Mononuclear cell (primary cell): ENCODE data around the gene U2AF1L4. TPM values are rescaled to one million over a fixed set of nuclear protein-coding genes. Genes with fewer than 3 reads are reported as not detected.
"Not testable (repeated sequence)": the region's sequence is repeated elsewhere in the genome, so short reads cannot be mapped to it uniquely, and the experiment has no call there.

ENCODE experiments used
- H3K27me3 ChIP-seq: 2 replicates; pipeline ENCODE4 v1.6.0; 2011; ENCODE audit warnings: low read length, control low read depth; ENCODE audit not compliant: insufficient read depth
- H3K4me1 ChIP-seq: 2 replicates; pipeline ENCODE4 v1.5.1; 2011; ENCODE audit warnings: mild to moderate bottlenecking, low read length, control low read depth; ENCODE audit not compliant: insufficient read depth
- H3K4me3 ChIP-seq: 2 replicates; pipeline ENCODE4 v1.5.1; 2011; ENCODE audit warnings: mild to moderate bottlenecking, low read length, moderate library complexity
- H3K9me3 ChIP-seq: 2 replicates; pipeline ENCODE4 v1.5.1; 2011; ENCODE audit warnings: low read depth, mild to moderate bottlenecking, control low read depth, low read length
- total RNA-seq: library from RNA; depleted of rRNA; stranded (reverse); fragments of >200 nt; gene quantifications from one replicate; pipeline ENCODE4 v1.2.3, GENCODE V29; 2012

Gene U2AF1L4
- total RNA-seq, 1 donor = 18.4 TPM

DNA sequence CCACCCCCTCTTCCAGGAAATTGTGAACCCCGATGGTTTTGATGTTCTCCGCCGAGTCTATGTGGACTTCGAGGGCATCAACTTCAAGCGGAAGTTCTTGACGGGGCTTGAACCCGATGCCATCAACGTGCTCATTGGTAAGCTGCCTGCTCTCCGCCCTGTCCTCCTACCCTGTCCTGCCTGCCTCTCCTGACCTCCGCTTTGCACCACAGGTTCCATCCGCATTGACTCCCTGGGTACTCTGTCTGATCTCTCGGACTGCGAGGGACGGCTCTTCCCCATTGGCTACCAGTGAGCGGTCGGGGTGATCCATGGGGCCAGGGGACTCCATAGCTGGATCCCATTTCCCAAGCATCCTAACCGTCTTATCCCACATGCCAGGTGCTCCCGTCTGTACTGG lies 14.9 kb downstream of the U2AF1L4 start:
- Histone ChIP-seq H3K4me1 (no peaks in the 10 kb centered on the region), H3K4me3 (no peak overlapping the region), H3K27me3 (no peaks in the 10 kb centered on the region), H3K9me3 (no peaks in the 10 kb centered on the region)

DNA sequence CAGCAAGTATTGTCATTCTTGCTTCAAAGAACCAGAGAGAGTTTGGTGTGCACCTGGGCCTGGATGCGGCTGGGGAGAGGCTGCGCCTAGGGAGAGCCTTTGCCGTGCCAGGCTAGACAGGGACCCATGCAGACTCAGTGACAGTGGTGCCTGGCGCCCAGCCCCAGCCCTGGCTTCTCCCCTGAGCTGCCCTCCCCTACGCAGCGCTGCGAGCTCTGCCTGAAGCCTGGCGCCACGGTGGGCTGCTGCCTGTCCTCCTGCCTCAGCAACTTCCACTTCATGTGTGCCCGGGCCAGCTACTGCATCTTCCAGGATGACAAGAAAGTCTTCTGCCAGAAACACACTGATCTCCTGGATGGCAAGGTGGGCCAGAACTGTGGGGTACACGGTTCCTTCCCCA lies 15.5 kb downstream of the U2AF1L4 start:
- no peaks in the 10 kb centered on the region for H3K27me3 ChIP-seq
- no peaks in the 10 kb centered on the region for H3K9me3 ChIP-seq
- no peaks in the 10 kb centered on the region for H3K4me1 ChIP-seq
- no peak overlapping the region for H3K4me3 ChIP-seq

DNA sequence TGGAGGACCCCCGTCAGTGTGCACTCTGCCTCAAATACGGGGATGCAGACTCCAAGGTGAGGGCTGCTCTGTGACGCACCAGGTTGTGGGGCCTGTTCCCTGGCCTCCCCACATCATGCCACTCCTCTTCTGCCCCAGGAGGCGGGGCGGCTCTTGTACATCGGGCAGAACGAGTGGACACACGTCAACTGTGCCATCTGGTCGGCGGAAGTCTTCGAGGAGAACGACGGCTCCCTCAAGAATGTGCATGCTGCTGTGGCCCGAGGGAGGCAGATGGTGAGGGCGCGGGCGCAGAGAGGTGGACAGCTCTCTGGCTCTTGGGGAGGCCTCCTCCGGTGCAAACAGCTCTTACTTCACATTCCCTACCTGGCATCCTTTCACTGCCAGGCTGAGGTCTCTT lies 16.2 kb downstream of the U2AF1L4 start:
- H3K4me1 ChIP-seq = no peaks in the 10 kb centered on the region
- no peaks in the 10 kb centered on the region for H3K27me3 ChIP-seq
- H3K9me3 ChIP-seq = no peaks in the 10 kb centered on the region
- no peak overlapping the region for H3K4me3 ChIP-seq

DNA sequence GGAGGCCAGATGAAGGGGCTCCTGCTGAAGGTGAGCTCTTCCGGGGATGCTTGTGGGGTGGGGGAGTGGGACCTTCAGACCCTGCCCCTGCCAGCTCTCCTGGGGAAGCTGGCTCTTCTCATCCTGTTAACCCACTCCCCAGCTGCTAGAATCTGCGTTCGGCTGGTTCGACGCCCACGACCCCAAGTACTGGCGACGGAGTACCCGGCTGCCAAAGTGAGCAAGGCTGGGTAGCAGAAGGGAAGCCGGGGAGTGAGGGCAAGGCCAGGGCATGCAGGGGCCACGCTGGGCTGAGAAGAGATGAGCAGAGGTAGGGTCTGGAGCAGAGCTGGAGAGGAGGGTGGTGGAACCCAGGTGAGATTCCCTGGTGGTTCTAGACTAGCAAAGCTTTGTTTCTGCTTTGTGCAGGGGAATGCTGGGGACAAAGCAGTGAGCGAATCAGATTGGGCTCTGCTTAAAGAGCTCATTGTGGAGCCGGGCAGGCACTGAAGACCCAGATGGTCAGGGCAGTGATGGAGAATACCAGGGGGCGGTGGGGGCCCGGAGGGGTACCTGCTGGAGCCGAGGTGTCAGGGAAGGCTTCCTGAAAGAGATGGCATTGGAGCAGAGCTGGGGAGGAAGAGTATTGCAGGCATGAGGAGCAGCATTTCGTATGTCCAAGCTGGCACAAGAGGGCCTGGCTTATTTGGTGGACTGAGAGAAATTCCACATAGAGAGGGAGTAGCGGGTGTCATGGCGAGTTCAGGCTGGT lies 17.1 kb downstream of the U2AF1L4 start:
- Histone ChIP-seq H3K27me3 (no peaks in the 10 kb centered on the region), H3K4me3 (no peak overlapping the region), H3K9me3 (no peaks in the 10 kb centered on the region), H3K4me1 (no peaks in the 10 kb centered on the region)

DNA sequence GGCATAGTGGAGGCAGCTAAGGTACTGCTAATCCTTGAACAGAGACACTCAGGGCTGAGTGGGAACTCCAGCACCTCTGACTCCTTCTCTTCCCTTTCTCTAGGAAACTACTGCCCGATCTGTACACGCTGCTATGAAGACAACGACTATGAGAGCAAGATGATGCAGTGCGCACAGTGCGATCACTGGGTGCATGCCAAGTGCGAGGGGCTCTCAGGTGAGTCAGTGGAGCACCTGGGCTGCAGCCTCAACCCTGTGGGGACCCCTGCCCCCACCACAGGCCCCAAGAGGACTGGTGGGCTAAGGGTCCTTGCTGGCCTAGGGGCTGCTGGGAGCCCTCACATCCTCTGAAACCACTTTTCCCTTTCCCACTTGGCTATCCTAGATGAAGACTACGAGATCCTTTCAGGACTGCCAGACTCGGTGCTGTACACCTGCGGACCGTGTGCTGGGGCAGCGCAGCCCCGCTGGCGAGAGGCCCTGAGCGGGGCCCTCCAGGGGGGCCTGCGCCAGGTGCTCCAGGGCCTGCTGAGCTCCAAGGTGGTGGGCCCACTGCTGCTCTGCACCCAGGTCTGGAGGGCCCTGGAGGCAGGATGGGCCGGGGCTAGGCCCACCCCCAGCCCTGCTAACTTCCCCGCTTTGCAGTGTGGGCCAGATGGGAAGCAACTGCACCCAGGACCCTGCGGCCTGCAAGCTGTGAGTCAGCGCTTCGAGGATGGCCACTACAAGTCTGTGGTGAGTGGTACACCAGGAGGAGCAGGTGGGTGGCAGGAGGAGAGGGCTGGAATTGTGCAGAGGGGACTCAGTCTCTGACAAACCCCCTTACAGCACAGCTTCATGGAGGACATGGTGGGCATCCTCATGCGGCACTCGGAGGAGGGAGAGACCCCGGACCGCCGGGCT lies 17.9 kb downstream of the U2AF1L4 start:
- Histone ChIP-seq H3K27me3 (no peaks in the 10 kb centered on the region), H3K9me3 (no peaks in the 10 kb centered on the region), H3K4me3 (no peak overlapping the region), H3K4me1 (no peaks in the 10 kb centered on the region)

DNA sequence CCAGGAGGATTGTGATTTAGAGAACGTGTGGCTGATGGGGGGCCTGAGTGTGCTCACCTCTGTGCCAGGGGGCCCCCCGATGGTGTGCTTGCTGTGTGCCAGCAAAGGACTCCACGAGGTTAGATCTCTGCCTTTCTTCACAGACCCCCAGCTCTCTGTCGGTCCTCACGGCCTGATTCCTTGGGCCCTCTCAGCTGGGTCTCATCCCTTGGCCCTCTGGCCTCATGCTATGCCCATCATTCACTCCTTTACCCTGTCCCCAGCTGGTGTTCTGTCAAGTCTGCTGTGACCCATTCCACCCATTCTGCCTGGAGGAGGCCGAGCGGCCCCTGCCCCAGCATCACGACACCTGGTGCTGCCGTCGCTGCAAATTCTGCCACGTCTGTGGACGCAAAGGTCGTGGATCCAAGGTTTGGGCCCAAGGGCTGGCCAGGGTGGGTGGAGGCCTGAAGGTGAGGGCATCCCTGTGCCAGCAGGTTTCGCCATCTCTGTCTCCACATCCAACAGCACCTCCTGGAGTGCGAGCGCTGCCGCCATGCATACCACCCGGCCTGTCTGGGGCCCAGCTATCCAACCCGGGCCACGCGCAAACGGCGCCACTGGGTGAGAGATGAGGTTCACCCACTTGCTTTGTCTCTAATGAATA lies 19.9 kb downstream of the U2AF1L4 start:
- Histone ChIP-seq H3K27me3 (no peaks in the 10 kb centered on the region), H3K4me3 (no peak overlapping the region)

DNA sequence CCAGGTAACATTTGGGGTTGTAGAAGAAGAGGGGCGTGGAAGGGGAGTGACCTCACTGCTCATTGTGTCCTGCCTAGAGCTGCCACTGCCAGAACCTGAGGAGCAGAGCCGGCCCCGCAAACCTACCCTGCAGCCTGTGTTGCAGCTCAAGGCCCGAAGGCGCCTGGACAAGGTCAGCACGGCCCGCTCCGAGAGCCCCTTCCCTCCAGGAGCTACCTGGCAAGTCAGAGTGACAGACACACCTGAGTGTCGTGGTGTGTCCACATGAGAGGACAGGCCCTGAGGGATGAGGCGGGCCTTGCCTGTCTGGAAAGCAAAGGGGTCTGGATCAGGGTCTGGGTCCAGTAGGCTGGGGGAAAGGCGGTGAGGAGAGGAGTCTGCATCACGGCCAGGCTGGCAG lies 20.7 kb downstream of the U2AF1L4 start:
- no peak overlapping the region for H3K4me3 ChIP-seq
- H3K27me3 ChIP-seq = no peaks in the 10 kb centered on the region
- H3K4me1 ChIP-seq = peaks cover 6% of the 10 kb centered on the region
- H3K9me3 ChIP-seq = no peaks in the 10 kb centered on the region

More for the DNA sequence above, 19.9 kb downstream of the U2AF1L4 start:
- Histone ChIP-seq H3K4me1 (no peaks in the 10 kb centered on the region), H3K9me3 (no peaks in the 10 kb centered on the region)

DNA sequence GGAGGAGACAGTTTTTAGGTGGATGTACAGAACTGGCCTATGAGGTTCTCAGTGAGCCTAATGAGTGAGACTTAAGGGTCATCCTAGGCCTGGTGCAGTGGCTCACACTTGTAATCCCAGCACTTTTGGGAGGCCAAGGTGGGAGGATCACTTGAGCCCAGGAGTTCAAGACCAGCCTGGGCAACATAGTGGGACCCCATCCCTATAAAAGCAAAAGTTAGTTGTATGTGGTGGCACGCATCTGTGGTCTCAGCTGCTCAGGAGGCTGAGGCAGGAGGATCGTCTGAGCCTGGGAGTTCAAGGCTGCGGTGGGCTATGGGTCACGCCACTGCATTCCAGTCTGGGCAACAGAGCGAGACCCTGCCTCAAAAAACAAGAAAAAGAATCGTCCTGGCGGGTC lies 21.1 kb downstream of the U2AF1L4 start:
- H3K27me3 ChIP-seq, H3K9me3 ChIP-seq, H3K4me3 ChIP-seq: not testable (repeated sequence)
- H3K4me1 ChIP-seq = peaks cover 10% of the 10 kb centered on the region

DNA sequence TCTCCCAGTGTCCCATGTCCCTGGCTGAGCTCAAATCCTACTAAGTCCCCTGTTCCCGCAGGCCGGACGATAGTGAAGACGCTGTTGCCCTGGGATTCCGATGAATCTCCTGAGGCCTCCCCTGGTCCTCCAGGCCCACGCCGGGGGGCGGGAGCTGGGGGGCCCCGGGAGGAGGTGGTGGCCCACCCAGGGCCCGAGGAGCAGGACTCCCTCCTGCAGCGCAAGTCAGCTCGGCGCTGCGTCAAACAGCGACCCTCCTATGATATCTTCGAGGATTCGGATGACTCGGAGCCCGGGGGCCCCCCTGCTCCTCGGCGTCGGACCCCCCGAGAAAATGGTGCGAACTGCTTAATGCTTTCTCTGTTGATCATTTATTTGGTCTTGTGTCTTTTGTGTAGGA lies 21.5 kb downstream of the U2AF1L4 start:
- Histone ChIP-seq H3K9me3 (no peaks in the 10 kb centered on the region), H3K4me1 (peaks cover 15% of the 10 kb centered on the region), H3K4me3 (no peak overlapping the region), H3K27me3 (no peaks in the 10 kb centered on the region)

DNA sequence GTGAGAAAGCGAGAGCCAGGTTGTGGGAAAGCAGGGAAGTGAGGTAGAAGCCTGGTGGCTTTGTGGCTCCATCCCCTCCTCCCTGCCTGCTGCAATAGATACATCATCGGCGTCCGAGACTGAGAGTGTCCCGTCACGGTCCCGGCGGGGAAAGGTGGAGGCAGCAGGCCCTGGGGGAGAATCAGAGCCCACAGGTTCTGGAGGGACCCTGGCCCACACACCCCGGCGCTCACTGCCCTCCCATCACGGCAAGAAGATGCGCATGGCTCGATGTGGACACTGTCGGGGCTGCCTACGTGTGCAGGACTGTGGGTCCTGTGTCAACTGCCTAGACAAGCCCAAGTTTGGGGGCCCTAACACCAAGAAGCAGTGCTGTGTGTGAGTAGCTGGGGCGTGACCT lies 22.3 kb downstream of the U2AF1L4 start:
- Histone ChIP-seq H3K4me3 (no peak overlapping the region), H3K27me3 (no peaks in the 10 kb centered on the region), H3K4me1 (peaks cover 18% of the 10 kb centered on the region), H3K9me3 (no peaks in the 10 kb centered on the region)

DNA sequence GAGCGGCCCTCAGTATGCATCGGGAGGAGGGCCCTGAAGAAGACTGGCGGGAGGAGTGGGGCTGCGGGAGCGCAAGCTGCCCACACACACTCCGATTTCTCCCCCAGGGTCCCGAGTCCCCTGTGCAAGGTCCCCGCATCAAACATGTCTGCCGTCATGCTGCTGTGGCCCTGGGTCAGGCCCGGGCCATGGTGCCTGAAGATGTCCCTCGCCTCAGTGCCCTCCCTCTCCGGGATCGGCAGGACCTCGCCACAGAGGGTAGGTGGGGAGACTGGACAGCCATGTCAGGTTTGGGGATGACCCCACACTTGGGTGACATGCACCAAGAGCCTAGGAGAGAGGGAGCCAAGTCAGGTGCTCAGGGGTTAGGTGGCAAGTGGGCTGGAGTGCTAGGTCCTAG lies 22.8 kb downstream of the U2AF1L4 start:
- Histone ChIP-seq H3K27me3 (no peaks in the 10 kb centered on the region), H3K4me3 (no peak overlapping the region), H3K9me3 (no peaks in the 10 kb centered on the region), H3K4me1 (peaks cover 18% of the 10 kb centered on the region)

DNA sequence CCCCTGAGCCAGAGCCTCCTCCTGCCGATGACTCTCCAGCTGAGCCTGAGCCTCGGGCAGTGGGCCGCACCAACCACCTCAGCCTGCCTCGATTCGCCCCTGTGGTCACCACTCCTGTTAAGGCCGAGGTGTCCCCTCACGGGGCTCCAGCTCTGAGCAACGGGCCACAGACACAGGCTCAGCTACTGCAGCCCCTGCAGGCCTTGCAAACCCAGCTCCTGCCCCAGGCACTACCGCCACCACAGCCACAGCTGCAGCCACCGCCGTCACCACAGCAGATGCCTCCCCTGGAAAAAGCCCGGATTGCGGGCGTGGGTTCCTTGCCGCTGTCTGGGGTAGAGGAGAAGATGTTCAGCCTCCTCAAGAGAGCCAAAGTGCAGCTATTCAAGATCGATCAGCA lies 23.8 kb downstream of the U2AF1L4 start:
- H3K4me1 ChIP-seq = peaks cover 20% of the 10 kb centered on the region
- H3K27me3 ChIP-seq = no peaks in the 10 kb centered on the region
- H3K9me3 ChIP-seq = no peaks in the 10 kb centered on the region
- no peak overlapping the region for H3K4me3 ChIP-seq

DNA sequence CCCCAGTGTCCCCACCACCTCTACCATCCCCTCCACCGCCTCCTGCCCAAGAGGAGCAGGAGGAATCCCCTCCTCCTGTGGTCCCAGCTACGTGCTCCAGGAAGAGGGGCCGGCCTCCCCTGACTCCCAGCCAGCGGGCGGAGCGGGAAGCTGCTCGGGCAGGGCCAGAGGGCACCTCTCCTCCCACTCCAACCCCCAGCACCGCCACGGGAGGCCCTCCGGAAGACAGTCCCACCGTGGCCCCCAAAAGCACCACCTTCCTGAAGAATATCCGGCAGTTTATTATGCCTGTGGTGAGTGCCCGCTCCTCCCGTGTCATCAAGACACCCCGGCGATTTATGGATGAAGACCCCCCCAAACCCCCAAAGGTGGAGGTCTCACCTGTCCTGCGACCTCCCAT lies 24.6 kb downstream of the U2AF1L4 start:
- Histone ChIP-seq H3K4me1 (peaks cover 27% of the 10 kb centered on the region), H3K9me3 (no peaks in the 10 kb centered on the region)

DNA sequence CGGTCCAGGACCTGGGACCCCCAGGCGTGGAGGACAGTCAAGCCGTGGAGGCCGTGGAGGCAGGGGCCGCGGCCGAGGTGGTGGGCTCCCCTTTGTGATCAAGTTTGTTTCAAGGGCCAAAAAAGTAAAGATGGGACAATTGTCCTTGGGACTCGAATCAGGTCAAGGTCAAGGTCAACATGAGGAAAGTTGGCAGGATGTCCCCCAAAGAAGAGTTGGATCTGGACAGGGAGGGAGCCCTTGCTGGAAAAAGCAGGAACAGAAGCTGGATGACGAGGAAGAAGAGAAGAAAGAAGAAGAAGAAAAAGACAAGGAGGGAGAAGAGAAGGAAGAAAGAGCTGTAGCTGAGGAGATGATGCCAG lies 25.1 kb downstream of the U2AF1L4 start:
- Histone ChIP-seq H3K4me3 (no peak overlapping the region), H3K4me1 (peaks cover 32% of the 10 kb centered on the region), H3K27me3 (no peaks in the 10 kb centered on the region), H3K9me3 (no peaks in the 10 kb centered on the region)

More for the DNA sequence above, 24.6 kb downstream of the U2AF1L4 start:
- no peak overlapping the region for H3K4me3 ChIP-seq
- no peaks in the 10 kb centered on the region for H3K27me3 ChIP-seq

DNA sequence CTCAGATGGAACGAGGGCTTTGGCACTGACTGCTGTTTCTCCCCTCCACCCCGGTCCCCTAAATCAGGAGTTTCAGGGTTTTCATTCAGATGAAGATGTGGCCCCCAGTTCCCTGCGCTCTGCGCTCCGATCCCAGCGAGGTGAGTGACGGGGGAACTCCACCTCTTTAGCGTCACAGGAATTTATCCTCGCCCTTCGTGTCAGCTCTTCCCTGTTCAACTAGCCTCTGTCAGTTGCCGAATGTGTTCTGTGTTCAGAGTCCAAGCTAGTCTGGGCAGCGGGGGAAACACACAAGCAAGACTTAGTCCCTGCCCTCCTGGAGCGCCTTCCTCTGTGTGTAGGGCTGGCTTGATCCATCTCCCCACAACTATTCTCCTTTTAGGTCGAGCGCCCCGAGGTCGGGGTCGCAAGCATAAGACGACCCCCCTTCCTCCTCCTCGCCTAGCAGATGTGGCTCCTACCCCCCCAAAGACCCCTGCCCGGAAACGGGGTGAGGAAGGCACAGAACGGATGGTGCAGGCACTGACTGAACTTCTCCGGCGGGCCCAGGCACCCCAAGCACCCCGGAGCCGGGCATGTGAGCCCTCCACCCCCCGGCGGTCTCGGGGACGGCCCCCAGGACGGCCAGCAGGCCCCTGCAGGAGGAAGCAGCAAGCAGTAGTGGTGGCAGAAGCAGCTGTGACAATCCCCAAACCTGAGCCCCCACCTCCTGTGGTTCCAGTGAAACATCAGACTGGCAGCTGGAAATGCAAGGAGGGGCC lies 25.6 kb downstream of the U2AF1L4 start:
- no peaks in the 10 kb centered on the region for H3K9me3 ChIP-seq
- H3K27me3 ChIP-seq = no peaks in the 10 kb centered on the region
- H3K4me3 ChIP-seq = no peak overlapping the region
- peaks cover 38% of the 10 kb centered on the region for H3K4me1 ChIP-seq
